GM06990 (cell line): ENCODE data around the gene SLC5A9.

Experiments used
- DNase-seq: peaks from one replicate; pipeline ENCODE4 v3.0.0-alpha.2; 2011; ENCODE audit not compliant: insufficient read length; ENCODE audit errors: extremely low read depth
- H3K27me3 ChIP-seq: replicated peaks from 2 replicates; pipeline ENCODE4 v1.6.0; 2011; ENCODE audit warnings: low read length; ENCODE audit not compliant: control insufficient read depth, insufficient read depth
- H3K36me3 ChIP-seq: 2 replicates; pipeline ENCODE4 v1.5.1; 2011; ENCODE audit warnings: low read length; ENCODE audit not compliant: control insufficient read depth, insufficient read depth
- H3K4me3 ChIP-seq: replicated peaks from 2 replicates; pipeline ENCODE4 v1.5.1; 2011; ENCODE audit warnings: low read depth, mild to moderate bottlenecking, control low read depth, low read length
- CTCF ChIP-seq: IDR thresholded peaks from 2 replicates; pipeline ENCODE4 v1.5.1; 2011; ENCODE audit warnings: low read length, control low read depth, mild to moderate bottlenecking, inconsistent platforms; ENCODE audit not compliant: insufficient read depth, poor library complexity, severe bottlenecking

SLC5A9 gene

GRCh38 chr1:48186306-48186839 is 36.1 kb upstream of the SLC5A9 start:
- H3K27me3 ChIP-seq: no peaks in the 10 kb centered on the region
- H3K36me3 ChIP-seq: no peaks in the 10 kb centered on the region
- no peak overlapping the region for H3K4me3 ChIP-seq
- TF ChIP-seq CTCF: no peak
- DNase-seq: no peak

- no peak for TF ChIP-seq CTCF
- Histone ChIP-seq H3K4me3 (no peak overlapping the region), H3K27me3 (no peaks in the 10 kb centered on the region), H3K36me3 (no peaks in the 10 kb centered on the region)
- no peak for DNase-seq
These were observed 34.5 kb upstream of the SLC5A9 start for GRCh38 chr1:48187969-48188563.

GRCh38 chr1:48190881-48191280 is 31.6 kb upstream of the SLC5A9 start:
- H3K36me3 ChIP-seq: no peaks in the 10 kb centered on the region
- no peak overlapping the region for H3K4me3 ChIP-seq
- no peaks in the 10 kb centered on the region for H3K27me3 ChIP-seq
- no peak for DNase-seq
- TF ChIP-seq CTCF: no peak

- TF ChIP-seq CTCF: no peak
- no peaks in the 10 kb centered on the region; the same call in 1 of the 2 replicates for H3K27me3 ChIP-seq
- no peak overlapping the region for H3K4me3 ChIP-seq
- no peaks in the 10 kb centered on the region for H3K36me3 ChIP-seq
- no peak for DNase-seq
These were observed 27.7 kb upstream of the SLC5A9 start for GRCh38 chr1:48194801-48195200.

GRCh38 chr1:48196237-48196636 is 26.3 kb upstream of the SLC5A9 start:
- Histone ChIP-seq H3K4me3 (no peak overlapping the region), H3K36me3 (no peaks in the 10 kb centered on the region), H3K27me3 (no peaks in the 10 kb centered on the region; the same call in 1 of the 2 replicates)
- no peak for DNase-seq
- TF ChIP-seq CTCF: no peak
